Islet precursor cell (in vitro differentiated cells): ENCODE data around the gene NT5C1B.

Experiments used
- DNase-seq: peaks from one replicate; pipeline ENCODE4 v3.0.0-alpha.2; 2018

The NT5C1B gene

DNA sequence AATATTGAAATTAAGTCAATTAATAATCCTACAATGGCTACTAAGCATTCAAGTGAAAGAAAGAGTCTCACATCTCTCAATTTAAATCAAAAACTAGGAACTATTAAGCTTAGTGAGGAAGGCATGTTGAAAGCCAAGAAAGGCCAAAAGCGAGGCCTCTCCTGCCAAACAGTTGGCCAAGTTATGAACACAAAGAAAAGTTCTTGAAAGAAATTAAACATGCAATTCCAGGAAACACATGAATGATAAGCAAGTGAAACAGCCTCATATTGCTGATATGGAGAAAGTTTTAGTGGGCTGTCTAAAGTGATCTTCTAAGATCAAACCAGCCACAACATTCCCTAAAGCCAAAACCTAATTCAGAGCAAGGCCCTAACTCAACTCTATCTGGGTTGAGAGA is 40.7 kb downstream of the NT5C1B start:
- DNase-seq: no peak

DNA sequence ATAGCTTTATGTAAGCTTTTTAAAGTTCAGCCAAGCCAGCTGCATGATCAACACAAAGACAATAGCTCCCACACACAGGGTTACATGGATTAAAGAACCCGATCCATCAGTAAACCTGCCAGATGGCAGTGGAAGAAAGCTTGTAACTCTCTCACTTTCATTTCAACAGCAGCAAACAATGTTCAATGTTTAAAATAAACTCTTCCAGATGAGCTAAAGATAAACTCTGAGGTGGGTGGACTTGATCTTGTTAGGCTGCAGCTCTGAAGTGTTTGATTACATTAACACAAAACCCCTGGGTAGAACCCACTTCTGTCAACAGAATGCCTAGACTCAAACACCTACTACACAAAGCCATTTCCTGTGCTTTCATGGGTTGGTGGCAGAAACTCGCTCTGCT is 42.8 kb downstream of the NT5C1B start:
- DNase-seq: no peak

- no peak for DNase-seq
Observed at GRCh38 chr2:18545384-18545783, 44.0 kb downstream of the NT5C1B start.

DNA sequence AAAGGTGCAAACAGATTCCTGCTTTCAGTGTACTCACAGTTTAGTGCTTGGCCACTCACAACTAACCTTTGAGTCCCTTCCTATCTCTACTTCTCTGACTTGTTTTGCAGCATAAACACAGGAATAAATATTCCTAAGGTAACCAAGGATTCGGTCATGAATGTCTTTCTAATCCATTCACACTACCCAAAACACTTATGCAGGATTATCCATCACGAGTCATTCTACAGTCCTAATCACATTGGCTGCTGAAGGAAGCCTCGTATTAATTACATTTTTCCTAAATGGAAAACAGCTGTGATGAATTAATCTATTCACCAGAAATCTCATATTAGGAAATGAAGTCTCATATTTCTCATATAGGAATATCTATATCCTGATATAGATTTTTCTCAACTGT is 45.2 kb downstream of the NT5C1B start:
- DNase-seq: no peak

DNA sequence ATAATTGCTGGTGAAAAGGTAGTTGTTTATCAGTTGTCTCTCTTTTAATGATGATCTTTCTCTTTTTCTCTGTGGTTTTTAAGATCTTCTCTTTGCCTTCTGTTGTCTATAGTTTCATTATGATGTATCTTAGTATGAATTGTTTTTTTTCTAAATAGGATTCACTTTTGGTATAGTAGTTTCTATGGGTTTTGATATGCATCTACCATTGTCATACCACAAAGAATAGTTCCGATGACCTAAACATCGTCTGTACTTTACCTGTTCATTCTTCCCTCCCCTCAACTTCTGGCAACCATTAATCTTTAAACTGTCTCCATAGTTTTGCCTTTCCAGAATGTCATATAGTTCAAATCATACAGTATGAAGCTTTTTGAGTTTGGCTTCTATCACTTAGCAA is 48.5 kb downstream of the NT5C1B start:
- no peak for DNase-seq

GRCh38 chr2:18536697-18537096 is 52.7 kb downstream of the NT5C1B start:
- no peak for DNase-seq

- no peak for DNase-seq
Observed at GRCh38 chr2:18536100-18536499, 53.3 kb downstream of the NT5C1B start.

DNA sequence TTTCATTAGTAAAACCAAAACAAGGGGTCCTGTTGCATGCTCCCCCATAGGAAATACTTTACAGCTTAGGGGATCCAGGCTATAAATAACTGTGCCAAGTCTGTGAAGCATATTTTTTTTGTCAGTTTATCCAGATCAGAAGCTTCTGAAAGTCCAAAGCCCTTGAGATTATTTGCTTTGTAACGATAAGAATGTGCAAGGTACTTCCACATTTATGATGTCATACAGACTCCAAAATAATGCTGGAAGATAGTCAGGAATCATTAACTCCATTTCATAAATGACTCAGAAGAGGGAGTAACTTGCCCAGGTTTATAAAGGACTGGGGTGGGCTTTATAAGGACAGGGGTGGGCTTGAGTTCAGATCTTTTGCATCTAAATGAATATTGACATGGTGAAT is 58.2 kb downstream of the NT5C1B start:
- DNase-seq: no peak

DNA sequence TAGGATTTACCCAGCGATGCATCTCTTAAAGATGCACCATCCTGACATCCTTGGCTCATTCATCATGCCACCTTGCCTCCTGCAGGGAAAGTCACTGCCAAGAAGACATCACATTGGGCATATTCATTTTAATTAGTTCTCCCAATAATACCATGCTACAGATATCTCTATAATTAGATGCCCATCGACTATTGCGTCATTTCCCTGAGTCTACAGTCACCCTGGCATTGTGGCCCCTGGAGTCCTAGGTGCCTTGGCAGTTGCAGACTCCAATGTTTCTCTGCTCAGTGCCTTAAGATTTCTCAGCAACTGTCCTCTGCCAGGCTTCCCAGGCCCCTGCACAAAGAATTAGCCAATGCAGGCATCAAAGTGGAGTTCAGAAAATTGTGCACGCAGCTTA is 61.5 kb downstream of the NT5C1B start:
- no peak for DNase-seq

DNA sequence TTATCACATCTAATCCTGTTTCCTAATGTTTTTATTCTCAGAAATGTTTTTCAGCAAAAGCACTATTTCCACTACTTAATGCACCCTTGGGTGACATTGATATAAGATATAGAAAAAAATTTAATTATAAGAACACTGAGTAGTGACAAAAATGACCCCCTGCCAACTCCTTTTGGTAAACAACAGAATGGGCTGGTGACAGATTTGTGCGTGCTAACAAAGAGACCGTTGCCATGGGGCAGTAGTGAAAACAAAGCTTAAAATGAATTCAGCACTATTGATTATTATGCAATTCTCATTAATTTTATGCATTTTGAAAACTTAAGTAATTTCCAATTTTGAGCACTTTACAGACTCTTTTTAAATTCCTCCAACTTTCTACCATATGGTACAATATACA is 62.0 kb downstream of the NT5C1B start:
- DNase-seq: no peak

GRCh38 chr2:18526429-18526828 is 62.9 kb downstream of the NT5C1B start:
- DNase-seq: no peak

DNA sequence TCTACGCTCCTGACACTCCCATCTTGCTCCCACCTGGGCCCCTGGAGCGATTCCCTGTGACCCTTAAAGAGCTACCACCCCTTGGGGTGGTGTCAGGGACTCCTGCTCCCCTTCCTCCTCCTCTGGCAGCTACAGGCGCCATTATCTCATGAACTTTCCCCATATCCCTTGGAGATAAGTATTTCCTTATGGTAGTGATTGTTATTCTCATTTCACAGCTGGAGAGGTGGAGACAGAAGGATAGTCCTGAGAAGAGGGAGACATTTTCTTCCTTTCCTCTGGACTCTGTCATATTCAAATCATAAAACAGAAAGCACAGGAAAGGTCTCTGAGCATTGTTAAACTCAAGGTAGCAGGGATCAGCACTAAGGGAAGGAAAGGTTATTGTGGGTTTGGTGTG is 63.5 kb downstream of the NT5C1B start:
- no peak for DNase-seq

- DNase-seq: no peak
Observed at GRCh38 chr2:18525236-18525635, 64.1 kb downstream of the NT5C1B start.

- DNase-seq: no peak
Observed at GRCh38 chr2:18522484-18523146, 66.8 kb downstream of the NT5C1B start.

DNA sequence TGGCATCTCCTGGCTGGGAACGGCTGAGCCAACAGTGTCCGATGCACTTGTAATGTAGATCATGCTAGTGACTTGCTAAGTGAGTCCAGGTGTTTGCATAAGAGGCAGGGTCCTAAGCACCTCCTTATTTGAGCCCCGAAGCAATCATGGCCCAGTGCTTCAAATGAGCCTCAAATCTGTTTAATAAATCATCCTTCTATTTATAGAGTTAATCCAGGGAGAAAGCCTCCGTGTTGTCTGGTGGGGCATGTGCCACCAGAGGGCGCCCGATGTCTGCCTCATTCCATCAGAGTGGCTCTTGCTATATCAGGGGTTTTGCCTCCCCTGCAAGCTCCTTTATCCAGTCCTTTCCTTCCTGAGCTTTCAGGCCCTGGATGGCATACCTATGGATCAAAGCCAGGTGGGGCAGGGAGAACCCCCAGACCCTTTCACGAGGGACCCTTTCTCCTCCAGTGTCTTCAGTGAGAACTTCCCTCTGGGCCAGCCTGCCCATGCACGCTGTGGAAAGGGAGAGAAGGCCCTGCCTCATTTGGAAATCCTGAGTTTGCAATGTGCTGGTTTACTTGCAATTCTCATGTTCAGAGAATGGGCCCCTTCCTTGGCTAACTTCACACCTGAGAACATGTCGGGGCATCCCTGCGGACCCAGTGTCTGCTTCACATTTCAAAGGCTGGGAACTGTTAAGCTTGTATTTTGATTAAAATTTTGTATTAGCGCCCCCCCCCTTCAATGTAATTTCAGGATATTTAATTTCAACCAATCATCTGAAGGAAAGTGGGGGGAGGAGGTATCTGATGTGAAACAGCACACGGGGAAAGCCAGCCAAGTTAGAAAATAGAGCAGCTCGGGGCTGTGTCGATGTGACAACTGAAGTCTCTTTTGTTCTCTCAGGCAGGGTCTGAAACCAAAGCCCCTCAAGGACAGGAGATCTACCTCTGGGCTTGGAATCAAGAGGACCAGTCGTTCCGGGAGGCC is 68.6 kb downstream of the NT5C1B start:
- DNase-seq: peak; percentile 86

- no peak for DNase-seq
Observed at GRCh38 chr2:18519914-18520450, 69.4 kb downstream of the NT5C1B start.

DNA sequence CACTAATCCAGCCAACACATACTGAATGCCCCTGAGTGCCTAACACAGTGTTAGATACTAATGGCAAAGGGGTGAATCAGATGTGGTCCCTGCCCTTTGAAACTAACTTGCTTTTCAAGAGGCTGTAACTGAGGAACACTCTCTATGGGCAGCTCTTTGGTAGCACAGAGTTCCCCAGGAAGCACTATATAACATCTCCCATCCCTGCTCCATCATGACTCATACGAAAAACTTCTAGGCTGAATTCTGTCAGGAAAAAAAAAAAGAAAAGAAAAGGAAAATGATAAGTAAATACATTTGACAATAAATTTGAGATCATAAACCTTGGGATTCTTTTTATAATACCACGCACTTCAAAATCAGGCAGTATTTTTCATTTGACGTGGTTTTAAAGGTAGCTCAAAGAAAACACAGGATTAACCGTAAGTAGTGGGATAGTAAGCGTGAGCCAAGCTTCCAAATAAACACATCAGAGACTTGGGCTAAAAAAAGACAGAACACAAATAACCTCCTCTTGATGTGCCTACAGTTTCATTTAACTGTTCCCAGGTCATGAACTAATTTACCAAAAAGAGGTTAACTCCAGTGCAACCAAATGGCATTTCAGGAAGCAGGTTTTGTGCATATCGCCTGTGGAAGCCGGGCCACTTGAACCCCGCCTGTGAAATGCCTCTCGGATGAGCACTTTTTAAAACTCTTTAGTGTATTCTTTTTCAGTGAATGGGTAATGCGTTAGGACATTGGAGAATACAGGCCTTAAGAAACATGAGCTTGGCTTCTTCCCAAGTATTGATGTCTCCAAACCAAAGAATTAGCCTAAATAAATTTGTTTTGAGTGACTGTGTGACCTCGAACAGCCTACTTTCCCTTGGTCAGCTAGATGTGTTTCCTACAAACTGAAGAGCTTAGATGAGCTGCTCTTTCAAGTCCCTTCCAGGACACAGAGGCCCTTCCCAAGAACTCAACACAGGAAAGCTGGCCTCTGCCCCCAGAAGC is 71.0 kb downstream of the NT5C1B start:
- no peak for DNase-seq

GRCh38 chr2:18517386-18517785 is 72.0 kb downstream of the NT5C1B start:
- DNase-seq: no peak

DNA sequence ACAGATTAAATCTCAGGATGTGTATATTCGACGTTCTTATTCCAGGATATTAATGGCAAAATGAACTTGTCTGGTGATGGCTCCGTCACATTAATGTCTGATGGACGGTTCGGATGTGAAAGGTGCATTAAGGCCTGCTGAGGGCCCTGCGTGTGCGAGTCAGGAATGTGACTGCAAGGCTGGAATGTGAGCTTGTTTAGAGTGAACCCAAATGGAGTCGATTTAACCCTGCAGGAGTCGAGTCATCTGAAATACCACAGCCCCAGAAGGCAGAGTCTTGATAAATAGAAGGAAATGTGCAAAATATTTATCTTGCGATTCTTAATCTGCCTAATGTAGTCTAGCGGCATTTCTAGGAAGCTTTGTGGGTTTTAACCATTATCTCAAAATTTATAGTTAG is 73.3 kb downstream of the NT5C1B start:
- DNase-seq: peak; percentile 83

DNA sequence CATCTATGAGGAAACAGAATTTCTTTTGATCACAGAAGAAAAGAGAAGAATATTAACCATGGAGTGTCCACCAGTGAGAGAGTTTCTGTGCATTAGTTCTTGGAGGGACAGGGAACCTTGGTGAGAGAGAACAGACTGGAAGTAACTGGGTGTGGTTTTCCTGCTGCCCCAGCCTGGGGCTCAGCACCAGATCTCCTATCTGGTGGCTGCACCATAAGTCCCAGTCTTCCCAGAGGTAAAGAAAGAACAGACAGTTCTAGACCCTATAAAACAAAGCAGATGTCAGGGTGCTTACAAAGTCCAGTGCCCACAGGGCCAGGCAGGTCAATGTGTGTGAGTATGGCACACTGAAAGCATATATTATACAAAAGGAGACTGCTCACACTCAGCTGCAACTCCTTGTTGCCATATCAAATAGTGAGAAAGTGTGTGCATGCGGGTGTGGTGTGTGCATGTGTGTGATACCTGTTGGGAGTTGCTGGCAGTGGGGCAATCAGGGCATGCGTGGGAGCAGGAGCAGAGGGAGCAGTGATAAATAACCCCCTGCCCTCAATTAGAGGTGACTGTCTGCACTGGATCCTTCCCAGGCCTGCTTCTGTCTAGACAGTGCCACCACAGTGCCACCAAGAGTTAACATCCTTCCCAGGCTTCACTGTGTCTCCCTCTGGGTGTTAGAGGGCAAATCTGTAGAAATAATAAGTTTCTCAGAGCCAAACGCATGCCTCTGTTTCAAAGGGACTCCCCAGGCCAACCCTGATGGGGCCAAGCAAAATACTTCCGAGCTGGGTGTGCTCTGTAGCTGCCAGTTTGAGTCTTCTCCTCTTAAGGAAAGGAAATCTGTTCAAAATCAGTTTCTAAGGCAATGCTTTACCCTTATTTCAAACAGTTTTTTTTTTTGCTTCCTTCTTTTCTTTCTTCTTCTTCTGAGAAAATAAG is 74.6 kb downstream of the NT5C1B start:
- peak; percentile 78 for DNase-seq
